ENCODE measurements around the gene IQSEC1.

Gene IQSEC1

GRCh38 chr3:13068269-13069010 is 4.8 kb downstream of the IQSEC1 start:
- no peak for DNase-seq (ENCODE audit: low spot score)

- DNase-seq (ENCODE audit: low spot score), result no peak
Measured at GRCh38 chr3:13067778-13068177, 5.5 kb downstream of the IQSEC1 start.

GRCh38 chr3:13066834-13067233 is 6.4 kb downstream of the IQSEC1 start:
- DNase-seq (ENCODE audit: low spot score), result no peak

GRCh38 chr3:13066236-13066635 is 7.0 kb downstream of the IQSEC1 start:
- no peak for DNase-seq (ENCODE audit: low spot score)

GRCh38 chr3:13065727-13066126 is 7.5 kb downstream of the IQSEC1 start:
- DNase-seq (ENCODE audit: low spot score), result no peak

- no peak for DNase-seq (ENCODE audit: low spot score)
Measured at GRCh38 chr3:13064964-13065363, 8.3 kb downstream of the IQSEC1 start.

- no peak for DNase-seq (ENCODE audit: low spot score)
Measured at GRCh38 chr3:13064159-13064868, 8.9 kb downstream of the IQSEC1 start.

GRCh38 chr3:13063225-13063624 is 10.0 kb downstream of the IQSEC1 start:
- no peak for DNase-seq (ENCODE audit: low spot score)

GRCh38 chr3:13062647-13063046 is 10.6 kb downstream of the IQSEC1 start:
- no peak for DNase-seq (ENCODE audit: low spot score)

- no peak for DNase-seq (ENCODE audit: low spot score)
Measured at GRCh38 chr3:13060341-13060910, 12.8 kb downstream of the IQSEC1 start.

- DNase-seq (ENCODE audit: low spot score), result no peak
Measured at GRCh38 chr3:13058346-13059120, 14.7 kb downstream of the IQSEC1 start.

- no peak for DNase-seq (ENCODE audit: low spot score)
Measured at GRCh38 chr3:13057282-13058040, 15.8 kb downstream of the IQSEC1 start.

GRCh38 chr3:13055634-13056033 is 17.6 kb downstream of the IQSEC1 start:
- DNase-seq (ENCODE audit: low spot score), result no peak

- DNase-seq (ENCODE audit: low spot score), result no peak
Measured at GRCh38 chr3:13054341-13055285, 18.6 kb downstream of the IQSEC1 start.

- no peak for DNase-seq (ENCODE audit: low spot score)
Measured at GRCh38 chr3:13053893-13054292, 19.3 kb downstream of the IQSEC1 start.

- DNase-seq (ENCODE audit: low spot score), result no peak
Measured at GRCh38 chr3:13053420-13053819, 19.8 kb downstream of the IQSEC1 start.

- no peak for DNase-seq (ENCODE audit: low spot score)
Measured at GRCh38 chr3:13052191-13052820, 20.9 kb downstream of the IQSEC1 start.

- no peak for DNase-seq (ENCODE audit: low spot score)
Measured at GRCh38 chr3:13051581-13051980, 21.6 kb downstream of the IQSEC1 start.

- no peak for DNase-seq (ENCODE audit: low spot score)
Measured at GRCh38 chr3:13051066-13051465, 22.2 kb downstream of the IQSEC1 start.

- no peak for DNase-seq (ENCODE audit: low spot score)
Measured at GRCh38 chr3:13050446-13050845, 22.8 kb downstream of the IQSEC1 start.

Data from RKO (cell line).